Measurements from ENCODE around the gene OCSTAMP.

The OCSTAMP gene

GRCh38 chr20:46520976-46521579 lies 29.4 kb downstream of the OCSTAMP start:
- H3K4me3 ChIP-seq (ENCODE audit: low read depth, low read length) = no peak overlapping the region
- DNase-seq (ENCODE audit: low read depth) = peak; percentile 25
- TF ChIP-seq CTCF (IDR thresholded peaks at IDR 0.05; ENCODE audit: low read depth, low read length, missing control alignments) = peak; percentile 93

- no peak for DNase-seq (ENCODE audit: low read depth)
- no peak for TF ChIP-seq CTCF (IDR thresholded peaks at IDR 0.05; ENCODE audit: low read depth, low read length, missing control alignments)
- H3K4me3 ChIP-seq (ENCODE audit: low read depth, low read length) = no peak overlapping the region
Observed at GRCh38 chr20:46520540-46520939, 29.9 kb downstream of the OCSTAMP start.

GRCh38 chr20:46519471-46520068 lies 30.9 kb downstream of the OCSTAMP start:
- TF ChIP-seq CTCF (IDR thresholded peaks at IDR 0.05; ENCODE audit: low read depth, low read length, missing control alignments) = no peak
- no peak overlapping the region for H3K4me3 ChIP-seq (ENCODE audit: low read depth, low read length)
- DNase-seq (ENCODE audit: low read depth) = no peak

GRCh38 chr20:46512943-46513844 lies 37.3 kb downstream of the OCSTAMP start, which contains the start of gene ZNF334:
Gene ZNF334 (minus strand): TSS chr20:46513559. CDS start chr20:46512102, 1,457 bp downstream.
- no peak for DNase-seq (ENCODE audit: low read depth)
- H3K4me3 ChIP-seq (ENCODE audit: low read depth, low read length) = peak within 1 kb of the TSS; percentile 45
- TF ChIP-seq CTCF (IDR thresholded peaks at IDR 0.05; ENCODE audit: low read depth, low read length, missing control alignments) = no peak

GRCh38 chr20:46509523-46509922 lies 40.9 kb downstream of the OCSTAMP start:
- no peak for DNase-seq (ENCODE audit: low read depth)
- no peak overlapping the region for H3K4me3 ChIP-seq (ENCODE audit: low read depth, low read length)
- no peak for TF ChIP-seq CTCF (IDR thresholded peaks at IDR 0.05; ENCODE audit: low read depth, low read length, missing control alignments)

GRCh38 chr20:46507760-46508407 lies 42.6 kb downstream of the OCSTAMP start:
- TF ChIP-seq CTCF (IDR thresholded peaks at IDR 0.05; ENCODE audit: low read depth, low read length, missing control alignments) = no peak
- DNase-seq (ENCODE audit: low read depth) = no peak
- H3K4me3 ChIP-seq (ENCODE audit: low read depth, low read length) = no peak overlapping the region

Data from GM12864 (cell line).